Activated CD4-positive, alpha-beta T cell treated with anti-CD3 and anti-CD28 coated beads, Interleukin-2, amount 50 U/mL, for 1 hour (primary cell): Measurements from ENCODE around the gene PXDN.

ENCODE experiments used
- DNase-seq: peaks from one replicate; pipeline ENCODE4 v3.0.0-alpha.2; 2020

Gene PXDN

GRCh38 chr2:1607971-1608688 is 136.2 kb downstream of the PXDN start:
- DNase-seq, result no peak

GRCh38 chr2:1607236-1607920 is 136.9 kb downstream of the PXDN start:
- no peak for DNase-seq

GRCh38 chr2:1606421-1607235 is 137.7 kb downstream of the PXDN start:
- no peak for DNase-seq

GRCh38 chr2:1606046-1606400 is 138.3 kb downstream of the PXDN start:
- no peak for DNase-seq

GRCh38 chr2:1605102-1606045 is 138.9 kb downstream of the PXDN start:
- no peak for DNase-seq

- no peak for DNase-seq
Observed at GRCh38 chr2:1603521-1603920, 140.8 kb downstream of the PXDN start.

- no peak for DNase-seq
Observed at GRCh38 chr2:1603059-1603458, 141.3 kb downstream of the PXDN start.

GRCh38 chr2:1602278-1603010 is 141.9 kb downstream of the PXDN start:
- DNase-seq, result no peak

- no peak for DNase-seq
Observed at GRCh38 chr2:1601471-1602277, 142.6 kb downstream of the PXDN start.

GRCh38 chr2:1601067-1601412 is 143.3 kb downstream of the PXDN start:
- DNase-seq, result no peak

- DNase-seq, result no peak
Observed at GRCh38 chr2:1600191-1601066, 143.9 kb downstream of the PXDN start.

GRCh38 chr2:1599301-1600085 is 144.8 kb downstream of the PXDN start:
- no peak for DNase-seq

GRCh38 chr2:1598800-1599199 is 145.5 kb downstream of the PXDN start:
- DNase-seq, result no peak

GRCh38 chr2:1598041-1598710 is 146.1 kb downstream of the PXDN start:
- DNase-seq, result no peak

GRCh38 chr2:1595274-1595673 is 149.0 kb downstream of the PXDN start:
- DNase-seq, result no peak

GRCh38 chr2:1594373-1595171 is 149.7 kb downstream of the PXDN start:
- DNase-seq, result no peak

- no peak for DNase-seq
Observed at GRCh38 chr2:1594123-1594372, 150.3 kb downstream of the PXDN start.
